GM19324 (cell line): ENCODE measurements around the gene CLN3.
A peak's percentile ranks its signal among the peaks of the same experiment; 100 is the strongest.
"Not testable (repeated sequence)": the region's sequence is repeated elsewhere in the genome, so short reads cannot be mapped to it uniquely, and the experiment has no call there.

Source experiments
- ATAC-seq: cut with Tn5 transposase; IDR thresholded peaks from one replicate; pipeline ENCODE4 v1.9.1; 2021; ENCODE audit warnings: mild to moderate bottlenecking, moderate library complexity; ENCODE audit not compliant: unreplicated experiment, low FRiP score

CLN3 gene

GRCh38 chr16:28491970-28492474, at the start of gene CLN3:
Gene CLN3 (minus strand): TSS chr16:28492074. CDS start chr16:28491759, 315 bp downstream.
- peak; percentile 66 for ATAC-seq

GRCh38 chr16:28540346-28540745, 48.5 kb upstream of the CLN3 start:
- ATAC-seq = no peak

- no peak for ATAC-seq
Observed at GRCh38 chr16:28538733-28539596, 47.1 kb upstream of the CLN3 start, which contains the start of gene NUPR1. Gene NUPR1 (minus strand): TSS chr16:28538974. CDS start chr16:28538907, 67 bp downstream.

GRCh38 chr16:28537964-28538732, 46.3 kb upstream of the CLN3 start:
- no peak for ATAC-seq

- no peak for ATAC-seq
Observed at GRCh38 chr16:28537076-28537475, 45.2 kb upstream of the CLN3 start.

GRCh38 chr16:28534542-28535373, 42.9 kb upstream of the CLN3 start:
- no peak for ATAC-seq

- ATAC-seq = no peak
Observed at GRCh38 chr16:28532940-28533647, 41.2 kb upstream of the CLN3 start.

- ATAC-seq = no peak
Observed at GRCh38 chr16:28531777-28532744, 40.2 kb upstream of the CLN3 start.

- ATAC-seq = no peak
Observed at GRCh38 chr16:28529124-28529523, 37.2 kb upstream of the CLN3 start.

GRCh38 chr16:28528463-28528867, 36.6 kb upstream of the CLN3 start:
- no peak for ATAC-seq

- ATAC-seq = no peak
Observed at GRCh38 chr16:28527985-28528384, 36.1 kb upstream of the CLN3 start.

- not testable (repeated sequence) for ATAC-seq
Observed at GRCh38 chr16:28527100-28527785, 35.4 kb upstream of the CLN3 start.

GRCh38 chr16:28526201-28527099, 34.6 kb upstream of the CLN3 start:
- ATAC-seq = no peak

- ATAC-seq = no peak
Observed at GRCh38 chr16:28524681-28525171, 32.9 kb upstream of the CLN3 start.

GRCh38 chr16:28522792-28523191, 30.9 kb upstream of the CLN3 start:
- ATAC-seq = no peak

- no peak for ATAC-seq
Observed at GRCh38 chr16:28521436-28521835, 29.6 kb upstream of the CLN3 start.

GRCh38 chr16:28520672-28521071, 28.8 kb upstream of the CLN3 start:
- no peak for ATAC-seq
